ENCODE measurements around the gene DSC2. TPM values are rescaled to one million over a fixed set of nuclear protein-coding genes. Genes with fewer than 3 reads are reported as not detected.

DSC2 gene
- polyA plus RNA-seq, 1 of the 3 experiments (the other 2 are of a cell fraction): not detected

GRCh38 chr18:31079973-31080372, 22.2 kb downstream of the DSC2 start:
- Histone ChIP-seq H3K4me1 (ENCODE audit: control insufficient read depth in 1 of 2, insufficient read depth in 2 of 2, low read depth in 1 of 2, low read length in 1 of 2) (no peaks in the 10 kb centered on the region), H2AFZ (ENCODE audit: low read depth) (no peak overlapping the region), H3F3A (replicated peaks; ENCODE audit: insufficient read depth) (no peaks in the 10 kb centered on the region), H3K9me3 (no peaks in the 10 kb centered on the region), H4K20me1 (ENCODE audit: insufficient read depth) (no peaks in the 10 kb centered on the region), H3K9me2 (no peaks in the 10 kb centered on the region), H3K27ac (ENCODE audit: low read depth in 2 of 2, low read length in 1 of 2) (no peak overlapping the region), H3K27me3 (ENCODE audit: insufficient read depth) (no peaks in the 10 kb centered on the region), H3K36me3 (replicated peaks in 1 of 2; ENCODE audit: control insufficient read depth in 1 of 2, insufficient read depth in 2 of 2, low read length in 1 of 2) (no peaks in the 10 kb centered on the region), H3K4me2 (no peak overlapping the region), H3K4me3 (ENCODE audit: low read depth in 2 of 2, low read length in 1 of 2) (no peak overlapping the region), H3K9ac (no peak overlapping the region), H3K79me2 (ENCODE audit: insufficient read depth) (no peaks in the 10 kb centered on the region)
- TF ChIP-seq ZBTB33 (IDR thresholded peaks at IDR 0.05; ENCODE audit: borderline replicate concordance, low read depth) (no peak), RAD21 (IDR thresholded peaks at IDR 0.05; ENCODE audit: low read length) (no peak), NRF1 (IDR thresholded peaks at IDR 0.05; ENCODE audit: low read depth, low read length) (no peak)
- TF ChIP-seq, protein P1, sequence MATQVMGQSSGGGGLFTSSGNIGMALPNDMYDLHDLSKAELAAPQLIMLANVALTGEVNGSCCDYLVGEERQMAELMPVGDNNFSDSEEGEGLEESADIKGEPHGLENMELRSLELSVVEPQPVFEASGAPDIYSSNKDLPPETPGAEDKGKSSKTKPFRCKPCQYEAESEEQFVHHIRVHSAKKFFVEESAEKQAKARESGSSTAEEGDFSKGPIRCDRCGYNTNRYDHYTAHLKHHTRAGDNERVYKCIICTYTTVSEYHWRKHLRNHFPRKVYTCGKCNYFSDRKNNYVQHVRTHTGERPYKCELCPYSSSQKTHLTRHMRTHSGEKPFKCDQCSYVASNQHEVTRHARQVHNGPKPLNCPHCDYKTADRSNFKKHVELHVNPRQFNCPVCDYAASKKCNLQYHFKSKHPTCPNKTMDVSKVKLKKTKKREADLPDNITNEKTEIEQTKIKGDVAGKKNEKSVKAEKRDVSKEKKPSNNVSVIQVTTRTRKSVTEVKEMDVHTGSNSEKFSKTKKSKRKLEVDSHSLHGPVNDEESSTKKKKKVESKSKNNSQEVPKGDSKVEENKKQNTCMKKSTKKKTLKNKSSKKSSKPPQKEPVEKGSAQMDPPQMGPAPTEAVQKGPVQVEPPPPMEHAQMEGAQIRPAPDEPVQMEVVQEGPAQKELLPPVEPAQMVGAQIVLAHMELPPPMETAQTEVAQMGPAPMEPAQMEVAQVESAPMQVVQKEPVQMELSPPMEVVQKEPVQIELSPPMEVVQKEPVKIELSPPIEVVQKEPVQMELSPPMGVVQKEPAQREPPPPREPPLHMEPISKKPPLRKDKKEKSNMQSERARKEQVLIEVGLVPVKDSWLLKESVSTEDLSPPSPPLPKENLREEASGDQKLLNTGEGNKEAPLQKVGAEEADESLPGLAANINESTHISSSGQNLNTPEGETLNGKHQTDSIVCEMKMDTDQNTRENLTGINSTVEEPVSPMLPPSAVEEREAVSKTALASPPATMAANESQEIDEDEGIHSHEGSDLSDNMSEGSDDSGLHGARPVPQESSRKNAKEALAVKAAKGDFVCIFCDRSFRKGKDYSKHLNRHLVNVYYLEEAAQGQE (IDR thresholded peaks at IDR 0.05; ENCODE audit: low read depth, low read length): no peak
- WGBS (ENCODE audit: low lambda C conversion rate): 7% methylated on average over 3 of the region's 3 CpGs
- DNase-seq: no peak
- ChIA-PET CTCF (no interaction called here), POLR2A (no interaction called here)

GRCh38 chr18:31077878-31078277, 24.3 kb downstream of the DSC2 start:
- no peak for DNase-seq
- Histone ChIP-seq H3K79me2 (ENCODE audit: insufficient read depth) (no peaks in the 10 kb centered on the region), H3K9me3 (no peaks in the 10 kb centered on the region), H3K27ac (ENCODE audit: low read depth in 2 of 2, low read length in 1 of 2) (no peak overlapping the region), H3K4me2 (no peak overlapping the region), H4K20me1 (ENCODE audit: insufficient read depth) (no peaks in the 10 kb centered on the region), H3K9me2 (no peaks in the 10 kb centered on the region), H3K4me3 (ENCODE audit: low read depth in 2 of 2, low read length in 1 of 2) (no peak overlapping the region), H3K27me3 (ENCODE audit: insufficient read depth) (no peaks in the 10 kb centered on the region), H3K9ac (no peak overlapping the region), H3F3A (replicated peaks; ENCODE audit: insufficient read depth) (no peaks in the 10 kb centered on the region), H3K36me3 (replicated peaks in 1 of 2; ENCODE audit: control insufficient read depth in 1 of 2, insufficient read depth in 2 of 2, low read length in 1 of 2) (no peaks in the 10 kb centered on the region), H2AFZ (ENCODE audit: low read depth) (no peak overlapping the region), H3K4me1 (ENCODE audit: control insufficient read depth in 1 of 2, insufficient read depth in 2 of 2, low read depth in 1 of 2, low read length in 1 of 2) (no peaks in the 10 kb centered on the region)
- ChIA-PET CTCF (no interaction called here), POLR2A (no interaction called here)
- WGBS (ENCODE audit: low lambda C conversion rate): 13% methylated on average over 1 of the region's 1 CpG
- no peak for TF ChIP-seq FOXJ3 (CRISPR knock-in tag; IDR thresholded peaks at IDR 0.05)
- TF ChIP-seq RAD21 (IDR thresholded peaks at IDR 0.05; ENCODE audit: low read length): no peak
- TF ChIP-seq MAX (IDR thresholded peaks at IDR 0.05; ENCODE audit: low read depth): no peak
- TF ChIP-seq RFX5 (IDR thresholded peaks at IDR 0.05; ENCODE audit: low read length): no peak
- TF ChIP-seq YY1 (IDR thresholded peaks at IDR 0.05; ENCODE audit: low read depth): no peak
- no peak for TF ChIP-seq TEAD4 (IDR thresholded peaks at IDR 0.05; ENCODE audit: borderline replicate concordance, insufficient read depth)
- no peak for TF ChIP-seq FOSL2 (IDR thresholded peaks at IDR 0.05; ENCODE audit: borderline replicate concordance, low read depth)
- TF ChIP-seq TAF1 (IDR thresholded peaks at IDR 0.05; ENCODE audit: borderline replicate concordance, low read depth, low read length): no peak
- no peak for TF ChIP-seq FOXM1 (IDR thresholded peaks at IDR 0.05; ENCODE audit: low read depth)
- TF ChIP-seq GATA2 (CRISPR knock-in tag; IDR thresholded peaks at IDR 0.05): no peak
- no peak for TF ChIP-seq NRF1 (IDR thresholded peaks at IDR 0.05; ENCODE audit: low read depth, low read length)
- no peak for TF ChIP-seq USF1 (IDR thresholded peaks at IDR 0.05; ENCODE audit: borderline replicate concordance, low read depth)
- TF ChIP-seq, protein P1 (IDR thresholded peaks at IDR 0.05; ENCODE audit: low read depth, low read length): no peak
- TF ChIP-seq, protein P2, sequence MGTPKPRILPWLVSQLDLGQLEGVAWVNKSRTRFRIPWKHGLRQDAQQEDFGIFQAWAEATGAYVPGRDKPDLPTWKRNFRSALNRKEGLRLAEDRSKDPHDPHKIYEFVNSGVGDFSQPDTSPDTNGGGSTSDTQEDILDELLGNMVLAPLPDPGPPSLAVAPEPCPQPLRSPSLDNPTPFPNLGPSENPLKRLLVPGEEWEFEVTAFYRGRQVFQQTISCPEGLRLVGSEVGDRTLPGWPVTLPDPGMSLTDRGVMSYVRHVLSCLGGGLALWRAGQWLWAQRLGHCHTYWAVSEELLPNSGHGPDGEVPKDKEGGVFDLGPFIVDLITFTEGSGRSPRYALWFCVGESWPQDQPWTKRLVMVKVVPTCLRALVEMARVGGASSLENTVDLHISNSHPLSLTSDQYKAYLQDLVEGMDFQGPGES (IDR thresholded peaks at IDR 0.05; ENCODE audit: low read depth, low read length): no peak

Data from SK-N-SH (cell line).